Neural cell (in vitro differentiated cells): ENCODE measurements around the gene PRKACA.
"Not testable (repeated sequence)": the region's sequence is repeated elsewhere in the genome, so short reads cannot be mapped to it uniquely, and the experiment has no call there.

Source experiments
- EP300 ChIP-seq: fragments of 450-650 bp; conservative IDR thresholded peaks from 2 replicates; pipeline ENCODE4 v1.6.1; 2014; ENCODE audit warnings: antibody characterized with exemption, mild to moderate bottlenecking, moderate library complexity; ENCODE audit not compliant: poor library complexity, severe bottlenecking
- TAF1 ChIP-seq: IDR thresholded peaks from 2 replicates; pipeline ENCODE4 v1.6.1; 2012; ENCODE audit warnings: low read depth
- TF ChIP-seq, protein P1 (sequence below): fragments of 450-650 bp; IDR thresholded peaks from 2 replicates; pipeline ENCODE4 v1.5.1; 2014; ENCODE audit warnings: antibody characterized with exemption, mild to moderate bottlenecking, moderate library complexity; ENCODE audit not compliant: poor library complexity, severe bottlenecking

- TF ChIP-seq, protein P1, sequence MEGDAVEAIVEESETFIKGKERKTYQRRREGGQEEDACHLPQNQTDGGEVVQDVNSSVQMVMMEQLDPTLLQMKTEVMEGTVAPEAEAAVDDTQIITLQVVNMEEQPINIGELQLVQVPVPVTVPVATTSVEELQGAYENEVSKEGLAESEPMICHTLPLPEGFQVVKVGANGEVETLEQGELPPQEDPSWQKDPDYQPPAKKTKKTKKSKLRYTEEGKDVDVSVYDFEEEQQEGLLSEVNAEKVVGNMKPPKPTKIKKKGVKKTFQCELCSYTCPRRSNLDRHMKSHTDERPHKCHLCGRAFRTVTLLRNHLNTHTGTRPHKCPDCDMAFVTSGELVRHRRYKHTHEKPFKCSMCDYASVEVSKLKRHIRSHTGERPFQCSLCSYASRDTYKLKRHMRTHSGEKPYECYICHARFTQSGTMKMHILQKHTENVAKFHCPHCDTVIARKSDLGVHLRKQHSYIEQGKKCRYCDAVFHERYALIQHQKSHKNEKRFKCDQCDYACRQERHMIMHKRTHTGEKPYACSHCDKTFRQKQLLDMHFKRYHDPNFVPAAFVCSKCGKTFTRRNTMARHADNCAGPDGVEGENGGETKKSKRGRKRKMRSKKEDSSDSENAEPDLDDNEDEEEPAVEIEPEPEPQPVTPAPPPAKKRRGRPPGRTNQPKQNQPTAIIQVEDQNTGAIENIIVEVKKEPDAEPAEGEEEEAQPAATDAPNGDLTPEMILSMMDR = not testable (repeated sequence)
- TF ChIP-seq TAF1, EP300: not testable (repeated sequence)
Observed at GRCh38 chr19:14146169-14146568, 28.6 kb upstream of the PRKACA start.
